HepG2 (cell line): ENCODE measurements around the gene IPO13. TPM values are rescaled to one million over a fixed set of nuclear protein-coding genes. Genes with fewer than 3 reads are reported as not detected.

Experiments used
- DDIT3 ChIP-seq: sonication (generic); formaldehyde crosslinking; IDR thresholded peaks from 2 replicates; pipeline ENCODE4 v1.4.0; 2020; ENCODE audit warnings: mild to moderate bottlenecking, missing genetic modification reagents
- E2F5 ChIP-seq: sonication (generic); formaldehyde crosslinking; conservative IDR thresholded peaks from 2 replicates; pipeline ENCODE4 v1.4.0; 2020; ENCODE audit warnings: missing genetic modification reagents
- FOSL2 ChIP-seq: sonication (generic); formaldehyde crosslinking; IDR thresholded peaks from 2 replicates; pipeline ENCODE4 v1.4.0; 2020; ENCODE audit warnings: missing genetic modification reagents
- FOXK1 ChIP-seq: sonication (generic); formaldehyde crosslinking; IDR thresholded peaks from 2 replicates; pipeline ENCODE4 v1.4.0; 2020; ENCODE audit warnings: low read depth, missing genetic modification reagents, borderline replicate concordance
- KLF13 ChIP-seq: sonication (generic); formaldehyde crosslinking; IDR thresholded peaks from 2 replicates; pipeline ENCODE4 v1.4.0; 2020; ENCODE audit warnings: mild to moderate bottlenecking, missing genetic modification reagents
- MXD4 ChIP-seq: IDR thresholded peaks from 2 replicates; pipeline ENCODE4 v1.6.1; 2016; ENCODE audit warnings: mild to moderate bottlenecking, missing biosample characterization, missing genetic modification reagents
- NFIC ChIP-seq: IDR thresholded peaks from 2 replicates; pipeline ENCODE4 v1.6.1; 2012; ENCODE audit warnings: mild to moderate bottlenecking, low read length, inconsistent platforms
- SMC3 ChIP-seq: IDR thresholded peaks from 2 replicates; pipeline ENCODE4 v1.6.1; 2011; ENCODE audit warnings: low read length, improper control_type of control experiment
- SP5 ChIP-seq: IDR thresholded peaks from 2 replicates; pipeline ENCODE4 v1.6.1; 2016; ENCODE audit warnings: low read depth, borderline replicate concordance
- ZNF430 ChIP-seq: sonication (generic); formaldehyde crosslinking; IDR thresholded peaks from 2 replicates; pipeline ENCODE4 v1.9.0; 2021; ENCODE audit warnings: mild to moderate bottlenecking, missing genetic modification reagents
- ZNF557 ChIP-seq: sonication (generic); formaldehyde crosslinking; IDR thresholded peaks from 2 replicates; pipeline ENCODE4 v1.4.0; 2020; ENCODE audit warnings: missing genetic modification reagents
- ZNF782 ChIP-seq: sonication (generic); formaldehyde crosslinking; IDR thresholded peaks from 2 replicates; pipeline ENCODE4 v1.4.0; 2020; ENCODE audit warnings: missing genetic modification reagents, mild to moderate bottlenecking, borderline replicate concordance
- polyA plus RNA-seq, 8 experiments: library from polyadenylated mRNA; depleted of rRNA in 3 of 8; stranded (reverse) in 7 of 8; unstranded in 1 of 8; fragments of >200 nt; fragmentation: Illumina TruSeq in 4 of 8; extraction: Trizol in 4 of 8; gene quantifications; 2 replicates each; pipeline versions ENCODE4 v1.2.1 to v1.2.3, GENCODE V29; 2011 to 2016; ENCODE audit warnings: low read depth in 4 of 8, missing spikeins in 1 of 8, mixed read lengths in 1 of 8; ENCODE audit not compliant: insufficient read depth in 1 of 8
- total RNA-seq, 5 experiments: library from RNA; depleted of rRNA; stranded (reverse); fragments of >200 nt; fragmentation: Illumina TruSeq; extraction: Trizol; gene quantifications; 2 replicates each; pipeline ENCODE4 v1.2.3, GENCODE V29; 2016; ENCODE audit warnings: low read depth in 1 of 5
- TF ChIP-seq, protein P1 (sequence below): sonication (generic); formaldehyde crosslinking; IDR thresholded peaks from 2 replicates; pipeline ENCODE4 v1.4.0; 2020; ENCODE audit warnings: mild to moderate bottlenecking, missing genetic modification reagents
- TF ChIP-seq, protein P2 (sequence below): IDR thresholded peaks from 2 replicates; pipeline ENCODE4 v1.6.1; 2018; ENCODE audit warnings: missing genetic modification reagents
- TF ChIP-seq, protein P3 (sequence below): sonication (generic); formaldehyde crosslinking; IDR thresholded peaks from 2 replicates; pipeline ENCODE4 v1.8.1; 2023; ENCODE audit warnings: mild to moderate bottlenecking, missing genetic modification reagents

IPO13 gene
- total and polyA plus RNA-seq, 2 of the 13 experiments (the other 11 are each of a cell fraction or from before 2014, with no cell fraction given): 12.9 to 15.6 TPM

DNA sequence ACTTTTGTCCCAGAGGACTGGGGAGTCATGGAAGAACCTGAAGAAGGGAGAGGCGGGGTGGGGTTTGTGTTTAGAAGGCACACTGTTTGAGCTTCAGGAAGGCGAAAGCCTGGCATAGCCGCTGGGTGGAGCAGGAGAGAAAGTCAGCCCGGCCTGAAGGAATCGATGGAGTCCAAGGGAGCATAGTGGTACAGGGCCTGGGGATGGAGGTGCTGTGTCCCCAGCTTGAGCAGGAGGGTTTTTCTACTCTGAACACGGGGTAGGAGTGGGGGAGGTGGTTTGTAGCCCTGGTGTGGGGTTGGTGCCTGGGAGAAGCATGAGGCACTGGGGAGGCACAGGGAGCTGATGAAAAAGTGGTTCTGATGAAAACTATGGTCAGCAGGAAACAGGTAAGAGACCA is 40.0 kb downstream of the IPO13 start (continued):
- TF ChIP-seq SMC3: peak; percentile 14; the same call in 1 of the 2 replicates
- TF ChIP-seq E2F5: no peak
- TF ChIP-seq KLF13 (CRISPR knock-in tag): no peak
- TF ChIP-seq ZNF782 (CRISPR knock-in tag): no peak
- TF ChIP-seq ZNF557 (CRISPR knock-in tag): no peak
- no peak for TF ChIP-seq FOXK1
- TF ChIP-seq ZNF430 (CRISPR knock-in tag): no peak
- TF ChIP-seq DDIT3 (CRISPR knock-in tag): no peak
- TF ChIP-seq, protein P1, sequence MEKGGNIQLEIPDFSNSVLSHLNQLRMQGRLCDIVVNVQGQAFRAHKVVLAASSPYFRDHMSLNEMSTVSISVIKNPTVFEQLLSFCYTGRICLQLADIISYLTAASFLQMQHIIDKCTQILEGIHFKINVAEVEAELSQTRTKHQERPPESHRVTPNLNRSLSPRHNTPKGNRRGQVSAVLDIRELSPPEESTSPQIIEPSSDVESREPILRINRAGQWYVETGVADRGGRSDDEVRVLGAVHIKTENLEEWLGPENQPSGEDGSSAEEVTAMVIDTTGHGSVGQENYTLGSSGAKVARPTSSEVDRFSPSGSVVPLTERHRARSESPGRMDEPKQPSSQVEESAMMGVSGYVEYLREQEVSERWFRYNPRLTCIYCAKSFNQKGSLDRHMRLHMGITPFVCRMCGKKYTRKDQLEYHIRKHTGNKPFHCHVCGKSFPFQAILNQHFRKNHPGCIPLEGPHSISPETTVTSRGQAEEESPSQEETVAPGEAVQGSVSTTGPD (CRISPR knock-in tag): no peak
- TF ChIP-seq NFIC: no peak
- TF ChIP-seq, protein P2, sequence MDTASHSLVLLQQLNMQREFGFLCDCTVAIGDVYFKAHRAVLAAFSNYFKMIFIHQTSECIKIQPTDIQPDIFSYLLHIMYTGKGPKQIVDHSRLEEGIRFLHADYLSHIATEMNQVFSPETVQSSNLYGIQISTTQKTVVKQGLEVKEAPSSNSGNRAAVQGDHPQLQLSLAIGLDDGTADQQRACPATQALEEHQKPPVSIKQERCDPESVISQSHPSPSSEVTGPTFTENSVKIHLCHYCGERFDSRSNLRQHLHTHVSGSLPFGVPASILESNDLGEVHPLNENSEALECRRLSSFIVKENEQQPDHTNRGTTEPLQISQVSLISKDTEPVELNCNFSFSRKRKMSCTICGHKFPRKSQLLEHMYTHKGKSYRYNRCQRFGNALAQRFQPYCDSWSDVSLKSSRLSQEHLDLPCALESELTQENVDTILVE: no peak
- TF ChIP-seq SP5 (CRISPR knock-in tag): no peak
- no peak for TF ChIP-seq FOSL2 (CRISPR knock-in tag)
- TF ChIP-seq, protein P3, sequence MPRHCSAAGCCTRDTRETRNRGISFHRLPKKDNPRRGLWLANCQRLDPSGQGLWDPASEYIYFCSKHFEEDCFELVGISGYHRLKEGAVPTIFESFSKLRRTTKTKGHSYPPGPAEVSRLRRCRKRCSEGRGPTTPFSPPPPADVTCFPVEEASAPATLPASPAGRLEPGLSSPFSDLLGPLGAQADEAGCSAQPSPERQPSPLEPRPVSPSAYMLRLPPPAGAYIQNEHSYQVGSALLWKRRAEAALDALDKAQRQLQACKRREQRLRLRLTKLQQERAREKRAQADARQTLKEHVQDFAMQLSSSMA (CRISPR knock-in tag): no peak
- no peak for TF ChIP-seq MXD4
